Limb (tissue), 2 donors: Measurements from ENCODE around the gene TMEM236.

ENCODE experiments used
- DNase-seq, 2 donors: peaks; one replicate each; pipeline ENCODE4 v3.0.0-alpha.2; 2016; ENCODE audit errors: extremely low spot score in 2 of 2

TMEM236 gene

DNA sequence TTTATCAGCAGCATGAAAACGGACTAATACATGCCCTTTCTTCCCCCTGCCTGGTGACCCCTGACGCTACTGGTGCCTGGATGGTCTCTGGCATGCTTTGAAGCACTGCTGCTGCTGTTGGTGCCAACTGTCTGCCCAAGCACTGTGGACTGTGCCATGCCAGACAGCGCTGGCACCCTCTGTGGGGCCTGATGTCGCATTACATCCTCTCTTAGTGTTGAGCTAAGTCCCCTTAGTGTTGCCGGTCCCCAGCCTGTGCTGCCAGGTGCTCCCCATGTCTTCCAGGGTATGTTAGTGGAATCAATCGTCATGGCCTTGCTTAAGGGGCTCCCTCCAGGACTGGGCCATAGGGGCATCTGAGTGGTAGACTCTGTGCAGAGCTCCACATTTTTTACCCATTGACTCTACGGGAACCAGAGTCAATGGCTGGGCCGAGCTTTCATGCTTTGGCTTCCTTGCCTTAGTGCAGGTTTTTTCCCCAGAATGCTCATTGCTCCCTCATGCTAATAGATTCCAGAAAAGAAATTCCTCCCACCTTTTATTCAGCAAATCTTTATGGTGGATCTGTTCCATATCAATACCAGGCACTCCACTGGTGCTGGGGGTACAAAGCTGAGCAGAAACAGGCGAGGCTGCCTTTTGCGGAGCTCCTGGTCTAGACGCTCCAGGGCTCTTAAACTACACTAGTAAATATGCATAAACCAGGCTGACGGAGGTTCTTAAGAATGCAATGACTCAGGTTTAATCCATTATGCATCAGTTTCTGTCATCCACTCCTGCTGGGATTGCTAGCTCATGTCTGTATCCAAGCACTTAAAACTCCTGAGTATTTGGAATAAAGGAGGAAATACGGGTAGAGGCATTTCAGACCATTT lies 35.3 kb downstream of the TMEM236 start:
- no peak for DNase-seq

DNA sequence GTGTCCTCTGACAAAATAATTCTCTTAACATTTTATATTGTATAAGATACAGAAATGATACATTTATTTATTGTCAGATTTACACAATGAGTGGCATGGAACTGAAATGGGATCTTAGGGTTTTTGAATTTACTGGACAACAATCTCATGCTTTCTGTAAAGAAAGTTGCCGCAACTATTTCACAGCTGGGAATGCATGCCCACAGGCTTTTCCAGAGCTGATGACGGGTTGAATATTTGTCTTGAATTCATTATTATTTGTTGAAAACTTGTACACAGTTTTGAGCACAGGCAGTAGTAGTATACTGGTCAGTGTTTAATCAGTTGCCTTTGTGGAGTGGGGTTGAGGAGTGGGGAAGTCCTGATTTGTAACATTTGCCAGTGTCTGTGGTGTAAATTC lies 36.6 kb downstream of the TMEM236 start:
- DNase-seq, result no peak

DNA sequence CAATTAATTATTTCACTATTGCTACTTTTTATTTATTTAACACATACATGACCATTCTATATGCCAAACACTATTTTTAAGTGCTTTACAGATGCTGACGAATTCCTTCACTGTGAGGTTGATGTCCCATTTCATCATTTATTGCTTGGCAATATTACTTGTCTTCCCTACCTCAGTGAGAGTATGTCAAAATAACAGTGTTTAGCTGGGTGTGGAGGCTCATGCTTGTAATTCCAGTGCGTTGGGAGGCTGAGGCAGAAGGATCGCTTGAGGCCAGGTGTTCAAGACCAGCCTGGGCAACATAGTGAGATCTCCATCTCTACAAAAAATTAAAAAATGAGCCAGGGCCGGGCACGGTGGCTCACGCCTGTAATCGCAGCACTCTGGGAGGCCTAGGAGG lies 37.4 kb downstream of the TMEM236 start:
- no peak for DNase-seq

DNA sequence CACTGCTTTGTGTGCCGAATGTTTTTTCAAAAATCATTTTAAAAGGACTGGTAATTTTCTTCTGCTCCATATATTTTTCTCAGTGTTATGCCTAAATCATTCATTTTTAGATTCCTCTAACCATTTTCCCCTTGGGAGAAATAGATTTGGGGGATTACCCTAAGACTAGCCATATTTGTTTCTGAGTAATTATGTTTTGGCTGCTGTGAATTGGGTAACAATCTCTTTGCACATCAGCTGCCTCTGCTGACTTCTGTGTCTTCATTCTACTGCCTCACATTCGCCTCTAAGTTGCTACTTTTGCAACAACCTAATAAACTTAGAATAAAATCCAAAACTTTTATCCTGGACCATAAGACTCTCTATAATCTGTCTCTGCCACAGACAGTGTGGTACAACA lies 38.6 kb downstream of the TMEM236 start:
- no peak for DNase-seq

DNA sequence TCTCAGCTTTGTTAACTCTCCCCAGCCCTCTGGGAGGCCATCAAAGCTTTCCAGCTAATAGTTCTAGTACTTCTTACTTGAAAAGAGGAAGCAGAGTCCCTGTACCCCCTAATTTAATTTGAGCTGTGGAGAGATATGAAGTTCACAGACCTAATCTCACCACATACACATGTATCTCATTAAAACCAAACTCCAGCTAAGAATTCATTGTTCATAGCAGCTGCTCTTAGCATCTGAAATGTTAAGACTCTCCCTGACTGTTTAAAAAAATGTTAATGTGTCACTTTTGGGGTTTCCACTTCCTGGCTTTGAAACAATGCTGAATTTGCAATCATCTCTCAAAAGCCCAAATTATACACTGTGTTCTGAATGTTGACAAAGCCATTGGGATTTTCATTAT lies 41.0 kb downstream of the TMEM236 start:
- no peak for DNase-seq

DNA sequence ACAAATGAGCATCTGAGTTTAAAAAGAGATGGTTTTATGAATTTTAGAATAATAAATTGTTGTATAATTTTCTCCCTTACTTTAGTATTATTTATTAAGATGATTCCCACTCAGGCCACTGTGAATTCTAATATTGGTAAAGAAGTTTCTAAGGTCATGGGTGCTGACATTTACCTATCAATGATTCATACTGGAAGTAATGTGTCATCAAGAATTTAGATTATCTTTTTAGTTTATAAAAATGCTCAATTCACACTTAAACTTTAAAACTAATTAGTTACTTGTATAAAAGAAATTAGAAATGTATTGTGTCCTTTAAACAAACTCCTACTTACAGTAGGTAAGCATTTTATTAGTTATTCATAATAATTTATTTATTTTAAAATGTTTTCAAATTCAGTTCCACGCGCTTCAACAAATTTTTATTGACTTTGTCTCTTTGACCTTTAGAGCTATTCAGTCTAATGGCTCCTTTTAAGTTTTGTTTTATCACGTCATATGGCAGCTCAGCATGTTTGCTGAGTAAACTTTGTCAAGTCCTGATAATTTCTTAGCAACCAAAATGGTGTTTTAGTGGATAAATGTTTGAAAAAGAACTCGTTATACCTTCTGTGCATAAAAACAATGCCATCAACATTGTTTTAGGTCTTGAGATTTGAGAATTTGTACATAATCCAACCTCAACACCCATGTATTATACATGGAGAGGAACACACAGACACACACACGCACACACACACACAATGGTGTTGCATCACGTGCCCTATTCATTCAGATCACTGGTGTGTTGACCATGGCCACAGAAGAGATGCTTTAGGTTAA lies 42.0 kb downstream of the TMEM236 start:
- DNase-seq, result no peak

DNA sequence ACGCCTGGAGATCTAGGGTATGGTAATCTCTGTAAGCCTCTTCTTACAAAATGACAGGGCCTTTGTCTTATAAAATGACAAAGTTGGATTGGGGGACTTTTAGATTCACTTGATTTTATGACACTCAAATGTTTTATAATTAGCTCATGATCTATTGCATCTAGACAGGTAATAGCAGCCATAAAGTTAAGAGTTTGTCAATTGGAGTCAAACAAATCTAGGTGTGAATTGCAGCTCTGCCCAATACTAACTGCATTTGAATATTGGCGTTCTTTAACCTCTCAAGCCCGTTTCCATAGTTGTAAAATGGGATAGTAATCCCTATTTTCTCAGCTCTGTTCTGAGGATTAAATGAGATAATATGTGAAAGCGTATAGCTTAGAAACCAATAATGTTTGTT lies 43.1 kb downstream of the TMEM236 start:
- no peak for DNase-seq

DNA sequence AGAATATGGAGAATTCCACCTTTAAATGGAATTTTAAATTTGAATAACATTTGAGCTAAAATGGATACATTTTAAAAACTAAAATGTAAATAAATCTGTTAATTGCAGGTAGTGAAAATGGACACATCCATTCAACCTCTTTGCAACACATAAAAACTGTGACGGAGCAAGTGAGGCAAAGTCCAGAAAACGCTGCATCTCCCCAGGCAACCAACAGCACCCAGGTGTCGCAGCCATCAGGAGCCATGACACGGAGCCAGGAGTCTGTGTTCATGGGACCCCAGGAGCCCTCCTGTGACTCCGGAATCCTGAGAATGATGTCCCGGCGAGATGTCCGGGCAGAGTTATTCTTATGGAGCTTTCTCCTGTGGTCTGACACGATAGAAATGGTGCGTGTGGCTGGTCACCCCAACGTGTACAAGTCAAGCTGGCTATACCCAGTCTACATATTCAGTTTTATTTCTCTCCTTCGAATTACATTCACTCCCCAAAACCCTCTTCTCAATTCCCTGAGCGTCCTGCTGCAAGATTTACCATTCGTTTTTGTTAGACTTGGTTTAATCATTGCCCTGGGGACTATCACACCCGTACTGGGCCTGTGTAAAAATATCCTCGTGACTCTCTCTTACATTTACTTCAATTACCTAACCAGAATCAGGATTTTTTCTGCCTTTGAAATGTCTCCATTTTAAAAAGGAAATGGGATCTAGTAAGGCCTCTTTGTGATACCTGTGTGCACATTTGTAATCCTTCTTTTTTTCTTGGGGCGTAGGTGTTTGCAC lies 44.0 kb downstream of the TMEM236 start:
- no peak for DNase-seq

DNA sequence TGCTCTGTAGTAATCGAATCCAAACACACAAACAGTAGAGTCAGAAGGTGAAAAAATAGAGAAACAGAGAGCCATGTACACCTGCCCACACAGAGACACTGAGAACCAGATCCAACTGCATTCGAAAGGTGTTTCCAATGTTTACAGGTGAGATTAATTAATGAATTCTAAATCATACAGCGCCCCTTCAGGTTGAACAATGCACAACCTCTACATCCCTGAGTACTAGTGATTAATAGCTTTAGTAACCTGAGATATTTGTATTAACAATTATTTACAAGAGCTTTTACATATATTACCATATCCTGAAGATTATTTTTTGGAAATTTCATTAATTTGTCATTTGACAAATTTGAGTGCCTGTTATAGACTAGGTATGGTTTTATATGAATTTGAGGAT lies 49.5 kb downstream of the TMEM236 start:
- no peak for DNase-seq

DNA sequence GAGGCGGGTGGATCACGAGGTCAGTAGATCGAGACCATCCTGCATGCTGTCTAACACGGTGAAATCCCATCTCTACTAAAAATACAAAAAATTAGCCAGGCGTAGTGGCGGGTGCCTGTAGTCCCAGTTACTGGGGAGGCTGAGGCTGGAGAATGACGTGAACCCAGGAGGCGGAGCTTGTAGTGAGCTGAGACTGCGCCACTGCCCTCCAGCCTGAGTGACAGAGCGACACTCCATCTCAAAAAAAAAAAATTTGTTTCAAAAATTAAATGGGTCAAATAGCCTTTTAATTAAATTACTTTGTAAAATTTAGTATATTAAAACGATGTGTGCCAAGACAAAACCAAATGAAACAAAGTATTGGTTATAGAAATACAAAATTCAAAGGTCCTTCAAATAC lies 50.3 kb downstream of the TMEM236 start:
- DNase-seq, result no peak

DNA sequence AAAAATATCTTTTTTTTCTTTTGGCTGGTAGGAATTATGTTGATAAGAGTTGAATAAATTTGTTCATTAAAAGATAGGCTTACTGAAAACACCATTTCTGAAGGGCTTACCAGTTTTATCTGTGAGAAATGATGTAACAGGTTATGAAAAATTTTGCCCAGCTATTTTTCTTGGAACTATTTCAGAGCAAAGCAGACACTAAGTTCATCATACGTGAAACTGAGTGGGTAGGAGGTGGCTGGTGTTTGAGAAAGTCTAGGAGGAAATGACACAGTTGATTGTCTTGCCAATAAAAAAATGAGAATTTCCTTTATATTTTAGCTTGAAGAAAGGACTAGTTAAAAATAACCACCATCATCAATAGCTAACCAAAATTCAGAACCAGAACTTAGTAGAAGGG lies 51.0 kb downstream of the TMEM236 start:
- no peak for DNase-seq

DNA sequence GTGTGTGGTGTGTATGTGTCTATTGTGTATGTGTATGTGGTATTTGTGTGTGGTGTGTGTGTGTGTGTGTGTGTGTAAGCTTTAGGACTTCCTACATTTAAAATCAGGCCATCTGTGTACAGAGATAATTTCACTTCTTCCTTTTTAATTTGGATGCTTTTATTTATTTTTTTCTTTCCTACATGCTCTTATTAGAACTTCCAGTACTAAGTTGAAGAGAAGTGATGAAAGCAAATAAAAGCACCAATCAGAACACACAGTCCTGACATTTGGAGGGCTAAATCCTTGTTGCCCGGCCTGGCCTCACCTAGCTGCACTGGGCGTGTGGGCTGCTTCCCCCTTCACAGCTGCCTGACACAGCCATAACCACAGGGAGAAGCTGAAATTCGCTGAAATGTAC lies 53.3 kb downstream of the TMEM236 start:
- DNase-seq, result no peak

DNA sequence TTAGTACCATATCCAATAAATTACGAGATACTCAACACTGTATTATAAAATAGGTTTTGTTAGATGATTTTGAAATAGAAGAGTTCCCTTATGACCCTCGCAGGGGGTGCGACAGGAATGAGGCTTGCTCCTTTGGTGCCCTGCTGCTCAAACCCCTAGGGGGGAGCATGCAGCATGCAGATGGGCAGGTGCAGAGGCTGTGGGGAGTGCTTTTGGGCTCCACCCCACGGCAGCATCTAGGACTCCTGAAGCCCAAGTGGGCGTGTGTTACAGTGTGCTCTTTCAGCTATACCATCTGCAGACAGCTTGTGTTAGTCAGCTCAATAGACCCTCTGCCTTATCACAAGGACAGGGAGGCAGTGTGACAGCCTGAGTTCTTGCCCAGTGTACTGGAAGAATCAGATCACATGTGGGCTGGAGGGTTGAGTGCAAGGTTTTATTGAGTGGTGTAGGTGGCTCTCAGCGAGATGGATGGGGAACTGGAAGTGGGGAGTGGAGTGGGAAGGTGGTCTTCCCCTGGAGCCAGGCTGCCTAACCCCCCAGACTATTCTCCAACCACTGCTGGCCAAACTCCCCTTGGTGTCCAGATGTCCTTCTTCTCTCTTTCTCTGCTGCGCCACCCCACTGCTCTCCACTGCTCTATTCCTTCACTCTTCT lies 54.0 kb downstream of the TMEM236 start:
- no peak for DNase-seq

DNA sequence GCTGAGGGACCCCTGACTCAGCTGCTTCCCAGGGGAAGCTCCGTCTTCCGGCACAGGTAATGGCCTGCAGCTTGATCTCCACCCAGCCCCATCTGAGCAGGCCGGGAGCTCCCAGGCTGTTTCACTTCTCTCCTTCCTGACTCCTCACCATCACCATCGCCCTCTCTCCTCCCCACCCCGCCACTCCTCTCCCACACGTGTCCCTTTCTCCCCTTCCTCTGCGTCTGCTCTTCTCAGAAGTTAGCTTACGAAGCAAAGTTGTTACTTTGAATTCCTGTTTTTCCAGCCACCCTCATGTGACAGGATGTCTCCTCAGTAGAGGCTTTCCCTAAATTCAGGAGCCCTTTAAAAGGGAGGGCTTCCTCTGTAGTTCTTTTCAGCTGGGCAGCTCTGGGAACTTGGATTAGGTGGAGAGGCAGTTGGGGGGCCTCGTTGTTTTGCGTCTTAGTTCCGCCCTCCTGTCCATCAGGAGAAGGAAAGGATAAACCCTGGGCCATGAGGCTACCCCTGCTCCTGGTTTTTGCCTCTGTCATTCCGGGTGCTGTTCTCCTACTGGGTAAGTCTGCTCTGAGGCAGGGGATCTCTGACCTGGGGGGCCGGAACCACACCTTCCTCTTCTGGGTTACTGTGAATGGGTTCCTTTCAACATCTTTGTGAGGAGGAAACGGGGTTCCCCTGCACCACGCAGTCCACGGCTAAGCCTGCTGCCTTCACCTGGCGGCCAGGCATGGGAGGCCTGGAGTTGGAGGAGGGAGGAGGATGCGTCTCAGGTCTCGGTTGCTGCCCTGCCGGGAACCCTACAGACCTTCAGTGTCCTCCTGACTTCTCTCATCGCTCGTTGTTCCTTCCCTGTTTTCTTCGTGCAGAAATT lies 57.2 kb downstream of the TMEM236 start, which contains the start of gene MRC1:
Gene MRC1 (plus strand): TSS at position 378 of the 871 bp plus-strand sequence. CDS start 118 bp downstream, at position 496.
- no peak for DNase-seq

DNA sequence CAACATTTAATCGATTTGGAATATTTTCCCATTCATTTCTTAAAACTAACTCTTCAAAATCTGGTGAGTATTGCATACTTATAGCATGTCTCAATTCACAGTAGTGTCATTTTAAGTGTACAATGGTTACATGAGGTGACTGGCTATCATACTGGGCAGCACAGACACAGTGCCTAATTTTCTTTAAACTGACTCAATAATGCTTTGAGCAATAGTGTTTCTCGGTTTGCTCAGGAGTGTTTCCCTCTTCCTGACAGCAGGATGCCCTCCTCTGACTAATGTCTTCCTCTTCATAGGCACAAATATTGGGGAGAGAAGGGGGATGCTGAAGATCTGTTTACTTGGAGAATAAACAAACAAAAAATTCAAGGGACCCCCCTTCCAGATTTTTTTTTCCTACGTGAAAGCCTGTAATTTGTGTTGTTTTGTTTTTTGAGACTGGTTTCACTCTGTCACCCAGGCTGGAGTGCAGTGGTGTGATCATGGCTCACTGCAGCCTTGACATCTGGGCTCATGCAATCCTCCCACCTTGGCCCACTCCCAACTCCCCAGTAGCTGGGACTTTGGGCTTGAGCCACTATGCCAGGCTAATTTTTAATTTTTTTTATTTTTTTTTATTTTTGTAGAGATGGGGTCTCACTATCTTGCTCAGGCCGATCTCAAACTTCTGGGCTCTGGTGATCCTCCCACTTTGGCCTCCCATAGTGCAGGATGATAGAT lies 59.3 kb downstream of the TMEM236 start:
- no peak for DNase-seq

DNA sequence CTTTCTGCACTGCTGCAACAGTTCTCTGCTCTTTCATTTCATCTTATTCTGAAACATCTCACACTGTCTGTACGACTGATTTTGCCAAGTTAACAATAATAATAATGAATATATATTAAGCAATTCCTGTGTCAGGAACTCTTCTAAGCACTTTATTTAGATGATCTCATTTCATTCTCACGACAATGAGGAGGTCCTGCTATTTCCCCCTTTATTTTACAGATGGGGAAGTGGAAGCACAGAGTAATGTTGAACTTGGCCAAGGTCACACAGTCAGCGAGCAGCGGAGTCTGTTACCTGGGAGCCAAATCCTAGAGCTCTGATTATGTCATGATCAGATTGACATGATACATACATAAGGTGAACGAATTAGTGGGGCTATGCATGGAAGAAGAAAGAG lies 63.0 kb downstream of the TMEM236 start:
- no peak for DNase-seq

DNA sequence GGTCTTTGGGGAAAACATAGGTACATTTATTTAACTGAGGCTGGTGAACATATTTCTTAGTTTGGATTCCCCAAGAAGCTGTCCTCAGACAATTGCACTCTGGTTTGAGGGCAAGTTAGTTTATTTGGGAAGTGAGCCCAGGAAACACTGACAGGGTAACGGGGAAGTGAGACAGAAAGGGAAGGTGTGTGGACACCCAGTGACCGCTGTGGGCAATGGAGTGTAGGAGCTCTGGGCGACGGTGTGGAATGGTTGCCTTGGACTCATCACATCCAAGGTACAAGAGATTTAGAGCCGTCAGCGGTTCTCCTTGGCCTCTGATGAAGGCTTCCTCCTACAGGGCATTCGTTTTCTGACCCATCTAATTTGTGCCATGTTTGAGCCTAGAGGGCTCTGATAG lies 64.2 kb downstream of the TMEM236 start:
- DNase-seq, result no peak

DNA sequence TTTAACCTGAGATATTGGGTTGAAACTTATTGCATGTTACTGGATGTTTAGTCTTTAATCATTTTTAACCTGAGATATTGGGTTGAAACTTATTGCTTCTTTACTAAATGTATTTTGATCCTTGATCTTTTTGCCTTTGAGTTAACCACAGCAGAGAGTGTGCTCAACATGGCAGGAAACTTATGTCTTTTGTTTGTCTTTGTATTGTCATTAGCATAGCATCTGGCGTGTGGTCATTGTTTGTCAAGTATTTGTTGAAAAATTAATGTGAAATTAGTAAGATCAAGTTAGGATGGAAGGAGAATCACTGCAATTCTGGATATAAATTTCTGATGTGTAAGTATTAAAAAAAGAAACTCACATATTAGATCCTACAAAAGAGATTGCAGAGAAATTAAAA lies 65.3 kb downstream of the TMEM236 start:
- no peak for DNase-seq

DNA sequence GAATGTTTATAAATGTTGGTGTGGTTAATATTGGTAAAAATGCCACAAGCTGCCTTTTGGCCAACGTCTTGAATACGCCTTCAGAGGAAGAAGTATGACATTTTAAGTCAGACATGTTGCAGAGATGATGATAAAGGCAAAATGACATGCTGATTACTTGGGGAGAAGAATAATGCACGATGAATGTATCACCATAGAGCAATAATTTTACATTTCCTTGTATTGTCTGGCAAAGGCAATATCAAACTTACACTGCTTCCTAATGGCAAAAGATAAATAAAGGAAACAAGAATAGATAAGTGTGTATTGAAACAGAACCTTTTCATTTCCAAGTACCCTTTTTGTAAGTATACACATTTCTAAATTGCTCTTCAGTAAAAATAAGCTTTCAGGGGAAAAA lies 65.8 kb downstream of the TMEM236 start:
- no peak for DNase-seq

DNA sequence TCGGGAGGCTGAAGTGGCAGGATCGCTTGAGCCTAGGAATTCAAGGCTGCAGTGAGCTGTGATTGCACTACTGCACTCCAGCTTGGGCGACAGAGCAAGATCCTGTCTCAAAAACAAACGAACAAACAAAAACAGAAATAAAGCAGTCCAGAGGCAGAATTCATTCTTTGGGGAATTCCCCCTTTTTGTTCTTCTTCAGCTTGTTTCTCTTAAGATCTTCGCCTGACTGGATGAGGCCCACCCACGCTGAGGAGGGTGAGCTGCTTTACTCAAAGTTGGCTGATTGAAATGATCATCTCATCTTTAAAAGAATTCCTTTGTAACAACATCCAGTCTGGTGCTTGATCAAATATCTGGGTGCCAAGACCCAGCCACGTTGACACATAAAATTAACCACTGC lies 67.8 kb downstream of the TMEM236 start:
- DNase-seq, result no peak
